Fibroblast of lung (primary cell): ENCODE results near the gene RPL23.

Source experiments
- CTCF ChIP-seq, 2 donors: IDR thresholded peaks in 1 of 2; conservative IDR thresholded peaks in 1 of 2; 1 replicate in 1 of 2; 2 replicates in 1 of 2; pipeline ENCODE4 v1.5.1; 2011 to 2012; ENCODE audit warnings: low read length in 2 of 2, control low read depth in 1 of 2, inconsistent platforms in 1 of 2, low read depth in 1 of 2, mild to moderate bottlenecking in 1 of 2
- EZH2 ChIP-seq: IDR thresholded peaks from 2 replicates; pipeline ENCODE4 v1.5.1; 2012; ENCODE audit warnings: low read length, control low read depth, mild to moderate bottlenecking; ENCODE audit errors: missing control alignments

GRCh38 chr17:38881600-38882191 is 28.2 kb upstream of the RPL23 start:
- TF ChIP-seq CTCF (conservative IDR thresholded peaks at IDR 0.05 in 1 of 2, IDR thresholded peaks at IDR 0.05 in 1 of 2; ENCODE audit: low read depth in 1 of 2, low read length in 2 of 2) (no peak), EZH2 (no peak)
